Heart left ventricle (tissue), 13 donors: ENCODE results near the gene ATG16L2.

Experiments
- CTCF ChIP-seq, 12 donors: fragments of 200-600 bp; sonication (generic) in 4 of 12; IDR thresholded peaks; one replicate each; pipeline versions ENCODE4 v1.5.0 to v1.8.0; 2018 to 2022; ENCODE audit warnings: antibody characterized with exemption in 12 of 12, mild to moderate bottlenecking in 5 of 12
- POLR2A ChIP-seq, 2 donors: fragments of 450-650 bp; IDR thresholded peaks; one replicate each; pipeline ENCODE4 v1.6.1; 2017; ENCODE audit warnings: antibody characterized with exemption in 2 of 2, mild to moderate bottlenecking in 2 of 2, moderate library complexity in 2 of 2
- donor health status: ischemic (EF 13 %, LVEDD 7.1; RV severe dilation, severe dysfunction).
- donor health status: DM: no; HTN: yes; CAD: no.
- donor health status: DM: no; HTN: no; CAD: no.
- donor health status: ischemic (EF 25% LVEDD 6.9; RV normal size, moderate dysfunction).
- donor health status: ischemic (EF 25% LVEDD 5.7; RV mildly dilated, moderate dysfunction).
- donor health status: ischemic (EF 35%, LVEDD 5.7; RV mildly dilated, moderate dysfunction).
- donor health status: nonischemic (EF 11% LVEDD 7.7; RV severe dilation, severe dysfunction).
- donor health status: DM: yes; HTN: yes; CAD: no.
- donor health status: PGD.
- donor health status: ischemic (EF 29% LVEDD 5.4; RV normal size, mild dysfunction).
- donor health status: nonischemic (EF 23%, LVEDD 6.1; RV moderate dilation, normal function).

- TF ChIP-seq CTCF (IDR thresholded peaks at IDR 0.05) (no peak), POLR2A (IDR thresholded peaks at IDR 0.05) (no peak)
Observed at GRCh38 chr11:72818971-72819370, 4.8 kb downstream of the ATG16L2 start.
